Dendritic cell treated with granulocyte-macrophage colony-stimulating factor and Interleukin-4, amounts not matched to agents 40 ng/mL and 50 ng/mL, for 4 days (primary cell): Measurements from ENCODE around the gene UBA6.

Experiments used
- H3K27ac Mint-ChIP-seq: one replicate; pipeline ENCODE4 v1.8.0; 2022; ENCODE audit warnings: mild to moderate bottlenecking, mixed read lengths
- H3K27me3 Mint-ChIP-seq: one replicate; pipeline ENCODE4 v1.8.0; 2022; ENCODE audit warnings: mild to moderate bottlenecking, mixed read lengths
- H3K36me3 Mint-ChIP-seq: one replicate; pipeline ENCODE4 v1.8.0; 2022; ENCODE audit warnings: low read depth, mixed read lengths
- H3K4me1 Mint-ChIP-seq: one replicate; pipeline ENCODE4 v1.8.0; 2022; ENCODE audit warnings: low read depth, mixed read lengths
- H3K4me3 Mint-ChIP-seq: one replicate; pipeline ENCODE4 v1.8.0; 2022; ENCODE audit warnings: mild to moderate bottlenecking, moderate library complexity, mixed read lengths
- H3K9me3 Mint-ChIP-seq: one replicate; pipeline ENCODE4 v1.8.0; 2022; ENCODE audit warnings: mixed read lengths
- intact Hi-C: fragments of 100-400 bp; cut with micrococcal nuclease; formaldehyde crosslinking; loops from one replicate; pipeline ENCODE4 v1.15.0; 2022

Gene UBA6

DNA sequence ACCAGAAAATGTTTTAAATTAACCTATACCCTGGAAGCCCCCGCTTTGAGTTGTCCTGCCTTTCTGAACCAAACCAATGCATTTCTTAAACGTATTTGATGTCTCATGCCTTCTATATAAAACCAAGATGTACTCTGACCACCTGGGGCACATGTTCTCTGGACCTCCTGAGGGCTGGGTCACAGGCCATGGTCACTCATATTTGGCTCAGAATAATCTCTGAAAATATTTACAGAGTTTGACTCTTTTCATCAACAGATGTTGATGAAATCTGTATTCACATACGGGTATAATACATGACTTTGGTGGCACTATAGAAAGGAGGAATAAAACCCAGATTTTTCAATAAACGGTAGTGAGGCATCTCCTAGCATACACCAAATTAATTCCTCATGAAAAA is 86.8 kb downstream of the UBA6 start:
- Mint-ChIP-seq H3K4me3 (no peak overlapping the region), H3K27me3 (no peaks in the 10 kb centered on the region), H3K27ac (no peak overlapping the region), H3K4me1 (no peaks in the 10 kb centered on the region), H3K9me3 (peaks cover 35% of the 10 kb centered on the region), H3K36me3 (peaks cover 42% of the 10 kb centered on the region)
- intact Hi-C loops, result no loop called here

DNA sequence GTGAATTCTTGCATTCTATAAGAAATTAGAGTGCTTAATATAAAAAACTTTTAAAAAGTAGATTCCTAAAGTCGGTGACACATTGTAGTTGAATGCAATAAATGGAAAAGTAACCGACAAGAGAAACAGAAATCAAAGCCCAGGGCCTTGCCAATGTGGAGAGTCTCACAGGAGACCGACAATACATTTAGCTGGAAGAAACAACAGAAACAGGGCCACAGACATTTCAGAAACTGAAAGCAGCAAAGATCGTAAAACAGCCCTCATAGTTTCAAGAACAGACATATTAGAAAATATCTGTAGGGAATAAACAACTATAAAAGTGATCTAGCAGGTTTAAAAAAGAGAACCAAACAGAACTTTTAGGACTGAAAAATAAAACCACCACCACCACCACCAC is 92.9 kb downstream of the UBA6 start:
- Mint-ChIP-seq H3K9me3 (peaks cover 13% of the 10 kb centered on the region), H3K27ac (no peak overlapping the region), H3K27me3 (no peaks in the 10 kb centered on the region), H3K4me3 (no peak overlapping the region), H3K4me1 (no peaks in the 10 kb centered on the region), H3K36me3 (peaks cover 5% of the 10 kb centered on the region)
- intact Hi-C loops, result no loop called here

DNA sequence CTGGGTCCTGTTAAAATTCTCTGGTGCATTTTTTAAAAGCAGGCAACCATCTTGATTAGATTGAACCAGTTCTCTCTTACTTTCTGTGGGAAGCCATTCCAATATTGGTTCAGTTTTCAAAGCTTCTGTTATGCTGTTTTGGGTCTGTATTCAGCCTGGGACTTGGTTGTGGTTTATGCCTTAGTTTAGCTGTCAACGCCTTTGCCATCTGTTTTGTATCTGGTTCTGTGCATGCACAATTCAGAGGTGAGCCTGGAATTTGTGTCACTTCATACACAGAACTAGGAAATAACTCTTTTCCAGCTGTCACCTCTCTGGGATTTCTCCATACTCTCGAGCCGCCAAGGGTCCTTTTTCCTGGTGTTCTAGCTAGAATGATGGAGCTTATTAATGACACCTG is 96.2 kb downstream of the UBA6 start:
- H3K36me3 Mint-ChIP-seq, result peaks cover 1% of the 10 kb centered on the region
- H3K27ac Mint-ChIP-seq, result no peak overlapping the region
- H3K9me3 Mint-ChIP-seq, result peaks cover 27% of the 10 kb centered on the region
- no peaks in the 10 kb centered on the region for H3K27me3 Mint-ChIP-seq
- no peaks in the 10 kb centered on the region for H3K4me1 Mint-ChIP-seq
- H3K4me3 Mint-ChIP-seq, result no peak overlapping the region
- intact Hi-C loops, result no loop called here

DNA sequence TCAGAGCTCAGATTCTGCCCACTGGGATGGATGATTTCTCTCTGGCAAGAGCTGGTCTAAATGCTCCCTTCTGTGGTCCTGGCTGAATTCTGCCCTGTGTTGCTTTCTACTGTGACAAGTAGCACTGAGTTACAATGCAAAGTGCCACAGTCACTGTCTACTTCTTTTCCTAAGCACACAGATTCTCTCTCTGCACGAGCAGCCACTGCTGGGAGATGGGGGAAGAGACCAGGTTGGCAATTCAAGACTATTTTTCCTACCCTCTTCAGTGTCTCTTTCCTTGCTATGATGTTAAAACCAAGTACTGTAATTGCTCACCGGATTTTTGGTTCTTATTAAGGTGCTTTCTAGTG is 97.0 kb downstream of the UBA6 start:
- no peaks in the 10 kb centered on the region for H3K4me1 Mint-ChIP-seq
- no peaks in the 10 kb centered on the region for H3K36me3 Mint-ChIP-seq
- peaks cover 25% of the 10 kb centered on the region for H3K9me3 Mint-ChIP-seq
- H3K27me3 Mint-ChIP-seq, result no peaks in the 10 kb centered on the region
- no peak overlapping the region for H3K4me3 Mint-ChIP-seq
- no peak overlapping the region for H3K27ac Mint-ChIP-seq
- intact Hi-C loops, result no loop called here

DNA sequence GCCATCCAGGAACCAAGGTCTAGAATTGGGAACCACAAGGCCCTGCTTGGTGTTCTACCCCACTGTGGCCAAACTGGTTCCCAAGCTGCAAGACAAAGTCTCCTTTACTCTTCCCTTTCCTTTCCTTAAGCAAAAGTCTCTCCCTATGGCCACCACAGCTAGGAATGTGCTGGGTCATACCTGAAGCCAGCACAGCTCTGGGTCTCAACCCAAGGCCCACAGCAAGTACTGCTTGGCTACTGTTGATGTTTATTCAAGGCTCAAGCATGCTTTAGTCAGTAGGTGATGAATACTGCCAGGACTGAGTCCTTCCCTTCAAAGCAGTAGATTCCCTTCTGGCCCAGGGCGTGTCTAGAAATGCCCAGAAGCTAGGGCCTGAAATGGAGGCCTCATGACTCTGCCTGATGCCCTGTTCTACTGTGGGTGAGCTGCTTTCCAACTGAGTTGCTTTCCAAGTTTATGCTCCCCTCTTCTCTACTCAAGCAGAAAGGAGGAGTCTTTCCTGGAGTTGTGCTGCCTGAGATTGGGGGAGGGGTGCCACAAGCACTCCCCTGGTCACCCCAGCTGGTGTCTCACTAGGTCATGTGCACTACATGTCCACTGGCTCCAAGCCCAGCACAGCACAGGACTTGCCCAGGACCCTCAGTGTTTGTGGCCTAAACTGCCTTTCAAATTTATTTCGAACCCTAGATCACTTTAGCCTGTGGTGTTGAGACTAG is 97.5 kb downstream of the UBA6 start:
- Mint-ChIP-seq H3K27me3 (no peaks in the 10 kb centered on the region), H3K36me3 (no peaks in the 10 kb centered on the region), H3K9me3 (peaks cover 25% of the 10 kb centered on the region), H3K4me1 (no peaks in the 10 kb centered on the region), H3K27ac (no peak overlapping the region), H3K4me3 (no peak overlapping the region)
- intact Hi-C loops, result no loop called here

DNA sequence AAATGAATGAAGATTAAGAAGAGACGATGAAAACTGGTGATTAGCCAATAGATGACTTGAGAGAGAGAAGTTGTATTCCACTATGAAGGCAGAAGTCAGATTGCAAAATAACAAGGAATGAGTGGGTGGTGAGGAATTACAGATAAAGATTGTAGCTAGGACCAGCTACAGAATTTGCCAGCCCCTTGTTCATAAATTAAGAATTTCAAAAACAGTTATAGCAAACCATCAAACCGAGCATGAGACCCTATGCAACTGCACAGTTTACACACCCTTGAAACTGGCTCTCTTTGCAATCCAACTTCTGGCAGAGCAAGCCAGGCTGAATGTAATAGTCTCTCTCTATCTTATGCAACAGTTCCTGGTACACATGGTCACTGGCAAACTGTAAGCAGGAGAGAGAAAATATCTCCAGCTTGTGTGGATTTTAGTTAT is 107.2 kb downstream of the UBA6 start:
- H3K4me3 Mint-ChIP-seq, result no peak overlapping the region
- H3K27me3 Mint-ChIP-seq, result no peaks in the 10 kb centered on the region
- H3K4me1 Mint-ChIP-seq, result peaks cover 18% of the 10 kb centered on the region
- intact Hi-C loops, result no loop called here
- no peak overlapping the region for H3K27ac Mint-ChIP-seq
- H3K9me3 Mint-ChIP-seq, result no peaks in the 10 kb centered on the region
- no peaks in the 10 kb centered on the region for H3K36me3 Mint-ChIP-seq

DNA sequence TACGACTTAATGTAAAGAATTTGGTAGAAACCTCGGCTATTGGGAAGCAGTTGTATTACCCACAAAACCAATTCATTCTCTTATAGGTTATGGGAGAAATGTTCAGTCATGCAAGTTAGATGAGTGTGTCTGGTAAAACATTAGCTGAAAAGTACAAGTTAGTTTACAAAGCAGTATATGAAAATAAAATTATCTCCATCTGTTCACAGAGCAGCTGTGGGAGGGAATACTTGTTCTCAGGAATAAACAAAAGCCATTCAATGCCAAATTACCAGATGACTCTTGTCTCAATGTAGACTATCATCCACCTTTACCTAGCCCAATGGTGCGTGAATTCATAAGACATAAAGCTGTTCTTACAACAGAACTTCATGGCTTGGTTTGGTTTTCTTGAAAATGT is 113.8 kb downstream of the UBA6 start:
- intact Hi-C loops, result no loop called here
- no peaks in the 10 kb centered on the region for H3K27me3 Mint-ChIP-seq
- no peaks in the 10 kb centered on the region for H3K9me3 Mint-ChIP-seq
- H3K4me1 Mint-ChIP-seq, result no peaks in the 10 kb centered on the region
- H3K27ac Mint-ChIP-seq, result no peak overlapping the region
- H3K36me3 Mint-ChIP-seq, result no peaks in the 10 kb centered on the region
- no peak overlapping the region for H3K4me3 Mint-ChIP-seq

DNA sequence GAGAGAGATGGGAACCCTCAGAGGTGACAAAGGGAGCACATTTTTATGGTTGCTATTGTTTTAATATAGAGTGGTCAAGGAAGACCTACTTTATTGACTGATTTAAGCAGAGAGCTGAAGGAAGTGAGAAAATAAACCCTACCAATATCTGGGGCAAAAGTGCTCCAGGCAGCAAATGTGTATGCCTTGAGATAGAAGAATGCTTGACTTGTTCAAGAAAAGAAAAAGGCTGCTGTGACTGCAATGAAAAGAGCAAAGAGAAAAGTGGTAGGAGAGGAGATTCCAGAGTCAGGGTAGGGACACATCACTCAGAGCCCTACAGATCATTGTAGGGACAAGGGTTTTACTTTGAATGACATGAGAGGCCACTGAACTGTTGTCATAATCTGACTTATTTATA is 116.5 kb downstream of the UBA6 start:
- H3K4me1 Mint-ChIP-seq, result peaks cover 12% of the 10 kb centered on the region
- H3K27me3 Mint-ChIP-seq, result no peaks in the 10 kb centered on the region
- H3K9me3 Mint-ChIP-seq, result peaks cover 2% of the 10 kb centered on the region
- no peak overlapping the region for H3K27ac Mint-ChIP-seq
- no peaks in the 10 kb centered on the region for H3K36me3 Mint-ChIP-seq
- intact Hi-C loops, result no loop called here
- H3K4me3 Mint-ChIP-seq, result no peak overlapping the region

DNA sequence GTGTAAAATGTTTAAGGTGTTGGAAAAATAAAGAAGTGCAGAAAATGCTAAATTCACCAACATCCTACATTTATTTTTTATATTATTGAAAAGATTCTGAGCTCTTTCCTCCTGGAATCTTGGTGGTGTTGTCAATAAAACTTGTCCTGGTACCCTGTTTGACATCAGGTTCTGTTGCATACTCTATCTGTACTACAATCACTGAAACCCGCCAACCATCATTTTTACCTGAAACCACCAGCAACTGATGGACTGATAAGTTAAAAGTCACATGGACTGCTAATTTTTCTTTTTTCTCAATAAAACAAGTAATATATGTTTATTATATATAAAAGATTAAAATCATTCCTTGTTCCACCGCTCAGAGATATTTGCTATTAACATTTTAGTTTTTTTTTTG is 119.0 kb downstream of the UBA6 start:
- H3K36me3 Mint-ChIP-seq, result no peaks in the 10 kb centered on the region

DNA sequence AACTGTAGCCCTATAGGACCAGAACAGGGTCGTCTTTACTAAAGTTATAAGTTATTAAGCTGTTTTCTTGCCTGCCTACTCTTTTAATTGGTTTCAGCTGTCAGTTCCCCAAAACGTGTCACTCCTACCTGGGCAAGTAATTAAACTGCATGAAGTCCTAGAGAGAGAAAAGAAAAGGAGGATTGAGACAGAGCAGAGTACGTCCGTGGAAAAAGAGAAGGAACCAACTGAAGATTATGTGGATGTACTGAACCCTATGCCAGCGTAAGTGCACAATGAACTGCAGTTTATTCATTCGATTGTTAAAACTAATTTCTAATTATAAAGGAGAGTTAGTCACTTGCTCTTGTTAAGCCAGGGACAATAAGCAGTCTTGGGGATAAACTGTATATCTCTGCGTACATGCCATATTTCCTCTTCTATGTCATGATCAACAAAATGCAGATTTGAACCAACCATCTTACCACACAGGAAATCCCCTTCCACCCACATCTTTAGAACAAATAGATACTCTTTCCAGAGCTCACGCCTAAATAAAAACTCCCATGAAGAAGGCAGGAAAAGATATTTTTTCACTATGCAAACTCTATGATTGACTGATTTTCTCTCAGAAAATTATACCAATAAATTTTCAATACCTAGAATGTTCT is 119.6 kb downstream of the UBA6 start:
- Mint-ChIP-seq H3K27me3 (no peaks in the 10 kb centered on the region), H3K36me3 (no peaks in the 10 kb centered on the region), H3K9me3 (peaks cover 8% of the 10 kb centered on the region), H3K4me3 (no peak overlapping the region), H3K4me1 (peaks cover 12% of the 10 kb centered on the region), H3K27ac (no peak overlapping the region)
- intact Hi-C loops, result no loop called here

More for the DNA sequence above, 119.0 kb downstream of the UBA6 start:
- Mint-ChIP-seq H3K4me3 (no peak overlapping the region), H3K9me3 (peaks cover 8% of the 10 kb centered on the region), H3K27ac (no peak overlapping the region), H3K4me1 (peaks cover 12% of the 10 kb centered on the region), H3K27me3 (no peaks in the 10 kb centered on the region)
- intact Hi-C loops, result no loop called here

DNA sequence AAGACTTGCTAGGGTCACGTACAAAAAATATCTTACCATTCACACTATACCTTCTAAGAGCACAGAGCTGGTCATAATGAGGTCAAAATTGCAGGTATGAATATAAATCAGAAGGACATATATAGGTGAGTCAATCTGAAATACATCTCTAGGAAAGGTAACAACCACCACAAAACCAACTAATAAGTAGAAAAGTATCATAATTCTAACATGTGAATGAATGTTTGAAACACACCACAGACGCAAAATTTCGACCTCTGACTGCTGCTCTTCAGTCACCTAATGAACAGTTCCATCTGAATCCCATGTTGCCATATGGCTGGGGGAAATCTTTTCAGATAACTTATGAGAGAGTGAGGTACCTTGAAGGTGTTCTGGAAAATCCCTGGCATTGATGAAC is 120.4 kb downstream of the UBA6 start:
- H3K4me3 Mint-ChIP-seq, result no peak overlapping the region
- H3K27me3 Mint-ChIP-seq, result no peaks in the 10 kb centered on the region
- peaks cover 8% of the 10 kb centered on the region for H3K9me3 Mint-ChIP-seq
- intact Hi-C loops, result no loop called here
- H3K27ac Mint-ChIP-seq, result no peak overlapping the region
- H3K4me1 Mint-ChIP-seq, result peaks cover 12% of the 10 kb centered on the region
- no peaks in the 10 kb centered on the region for H3K36me3 Mint-ChIP-seq

DNA sequence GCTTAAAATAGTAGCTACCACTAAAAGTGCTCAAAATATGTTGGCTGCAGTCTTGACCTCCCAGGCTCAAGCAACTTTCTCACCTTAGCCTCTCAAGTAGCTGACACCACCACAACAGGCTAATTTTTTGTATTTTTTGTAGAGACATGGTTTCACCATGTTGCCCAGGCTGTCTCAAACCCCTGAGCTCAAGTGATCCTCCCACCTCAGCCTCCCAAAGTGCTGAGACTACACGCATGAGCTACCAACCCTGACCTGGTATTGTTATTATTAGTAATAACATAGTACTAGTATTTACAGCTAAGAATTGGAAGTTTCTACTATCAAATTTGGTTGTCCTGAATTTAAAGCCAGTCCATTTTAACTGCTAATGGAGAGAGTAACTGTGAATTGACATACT is 124.4 kb downstream of the UBA6 start:
- peaks cover 8% of the 10 kb centered on the region for H3K9me3 Mint-ChIP-seq
- intact Hi-C loops, result no loop called here
- H3K4me3 Mint-ChIP-seq, result no peak overlapping the region
- H3K36me3 Mint-ChIP-seq, result no peaks in the 10 kb centered on the region
- H3K27ac Mint-ChIP-seq, result no peak overlapping the region
- H3K4me1 Mint-ChIP-seq, result peaks cover 6% of the 10 kb centered on the region
- no peaks in the 10 kb centered on the region for H3K27me3 Mint-ChIP-seq

DNA sequence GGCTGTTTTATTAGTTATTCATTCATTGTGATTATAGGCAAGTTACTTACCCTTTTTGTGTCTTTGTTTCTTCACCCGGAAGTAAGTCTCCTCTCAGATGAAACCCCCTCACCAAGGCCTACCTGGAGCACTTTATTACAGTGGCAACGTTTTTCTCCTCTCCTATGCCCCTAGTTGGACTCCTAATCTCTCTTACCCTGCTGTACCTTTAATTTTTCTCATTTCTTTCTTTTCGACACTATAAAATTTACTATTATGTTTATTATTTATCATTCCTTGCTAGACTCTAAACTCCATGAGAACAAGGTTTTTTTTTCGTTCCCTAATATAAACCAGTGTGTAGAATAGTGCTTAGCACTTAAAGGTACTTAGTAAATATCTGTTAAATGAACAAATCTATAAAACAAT is 124.9 kb downstream of the UBA6 start:
- peaks cover 2% of the 10 kb centered on the region for H3K4me1 Mint-ChIP-seq
- intact Hi-C loops, result no loop called here
- no peaks in the 10 kb centered on the region for H3K36me3 Mint-ChIP-seq
- H3K27ac Mint-ChIP-seq, result no peak overlapping the region
- peaks cover 8% of the 10 kb centered on the region for H3K9me3 Mint-ChIP-seq
- H3K27me3 Mint-ChIP-seq, result no peaks in the 10 kb centered on the region
- H3K4me3 Mint-ChIP-seq, result no peak overlapping the region

DNA sequence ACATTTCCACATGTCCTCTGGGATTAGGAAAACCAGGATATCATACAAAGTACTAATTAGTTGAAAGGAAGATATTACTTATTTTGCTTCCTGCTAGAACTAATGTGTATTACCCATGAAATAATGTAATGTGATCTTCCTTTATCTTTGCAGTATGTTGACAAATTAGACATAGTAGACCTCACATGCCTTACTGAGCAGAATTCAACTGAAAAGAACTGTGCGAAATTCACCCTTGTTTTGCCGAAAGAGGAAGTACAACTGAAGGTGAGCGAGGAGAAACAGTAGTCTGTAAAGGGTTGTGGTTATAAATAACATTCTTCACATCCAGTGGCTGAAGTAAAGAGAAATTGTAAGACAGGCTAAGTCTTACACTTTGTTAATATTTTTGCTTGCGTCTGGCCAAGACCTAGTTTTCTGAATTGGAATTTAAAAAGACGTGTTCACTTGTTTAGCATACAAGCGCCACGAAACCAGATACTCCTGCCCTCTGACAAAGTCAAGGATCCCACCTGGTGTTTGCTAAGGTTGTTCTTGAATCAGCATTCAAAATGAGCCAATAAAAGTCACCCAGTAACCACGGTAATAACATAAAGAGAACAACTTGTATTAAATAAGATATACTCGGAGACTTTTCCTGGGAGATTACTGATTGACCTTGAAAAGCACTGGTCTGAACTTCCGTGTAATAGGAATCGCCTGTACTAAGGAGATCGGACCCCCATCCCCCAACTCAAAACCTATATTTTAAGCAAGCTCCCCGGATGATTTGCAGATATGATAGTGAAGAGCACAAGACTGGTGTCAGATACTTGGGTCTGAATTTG is 125.5 kb downstream of the UBA6 start:
- H3K36me3 Mint-ChIP-seq, result no peaks in the 10 kb centered on the region
- H3K4me1 Mint-ChIP-seq, result no peaks in the 10 kb centered on the region
- H3K9me3 Mint-ChIP-seq, result peaks cover 8% of the 10 kb centered on the region
- H3K4me3 Mint-ChIP-seq, result no peak overlapping the region
- intact Hi-C loops, result no loop called here
- H3K27me3 Mint-ChIP-seq, result no peaks in the 10 kb centered on the region
- H3K27ac Mint-ChIP-seq, result no peak overlapping the region
